ENCODE data around the gene TP53BP2.

- TF ChIP-seq CTCF (conservative IDR thresholded peaks at IDR 0.05; ENCODE audit: low read length) (no peak), EZH2phosphoT487 (IDR thresholded peaks at IDR 0.05; ENCODE audit: borderline replicate concordance) (no peak)
Measured at GRCh38 chr1:223845037-223845809, 524 bp downstream of the TP53BP2 start.
